Tibial nerve (tissue), 4 donors: ENCODE results near the gene SLC12A8. TPM values are rescaled to one million over a fixed set of nuclear protein-coding genes. Genes with fewer than 3 reads are reported as not detected.

Experiments
- DNase-seq, 2 donors: peaks; one replicate each; pipeline ENCODE4 v3.0.0-alpha.2; 2019; ENCODE audit warnings: low spot score in 2 of 2
- H3K27ac ChIP-seq, 4 donors: fragments of 200-600 bp; sonication (generic) in 3 of 4; one replicate each; pipeline ENCODE4 v1.5.1; 2017 to 2019; ENCODE audit warnings: mild to moderate bottlenecking in 1 of 4
- H3K27me3 ChIP-seq, 2 donors: fragments of 200-600 bp; sonication (generic) in 1 of 2; one replicate each; pipeline versions ENCODE4 v1.5.1 to v1.6.0; 2017 to 2019
- H3K36me3 ChIP-seq, 3 donors: fragments of 200-600 bp; sonication (generic); one replicate each; pipeline ENCODE4 v1.5.1; 2018 to 2019
- H3K4me1 ChIP-seq, 4 donors: fragments of 200-600 bp; sonication (generic) in 3 of 4; one replicate each; pipeline ENCODE4 v1.5.1; 2017 to 2019
- H3K4me3 ChIP-seq, 4 donors: fragments of 200-600 bp; sonication (generic) in 3 of 4; one replicate each; pipeline ENCODE4 v1.5.1; 2017 to 2019; ENCODE audit warnings: mild to moderate bottlenecking in 1 of 4, moderate library complexity in 1 of 4
- H3K9me3 ChIP-seq, 4 donors: fragments of 200-600 bp; sonication (generic) in 3 of 4; one replicate each; pipeline ENCODE4 v1.5.1; 2017 to 2019
- EP300 ChIP-seq, 2 donors: sonication (generic); formaldehyde crosslinking; IDR thresholded peaks; one replicate each; pipeline ENCODE4 v1.6.1; 2017; ENCODE audit warnings: antibody characterized with exemption in 2 of 2, mild to moderate bottlenecking in 1 of 2
- POLR2A ChIP-seq, 2 donors: fragments of 450-650 bp; IDR thresholded peaks; one replicate each; pipeline ENCODE4 v1.6.1; 2017; ENCODE audit warnings: antibody characterized with exemption in 2 of 2, mild to moderate bottlenecking in 2 of 2, moderate library complexity in 2 of 2
- WGBS, 2 donors: methylation state at CpG; one replicate each; pipeline ENCODE4 v1.1.5; 2018; 5-methylcytosine and 5-hydroxymethylcytosine counted together
- total RNA-seq, 4 donors: library from RNA; depleted of rRNA; stranded (reverse); fragments of >200 nt; gene quantifications; one replicate each; pipeline ENCODE4 v1.1.0, GENCODE V29; 2016
- TF ChIP-seq, protein P1 (sequence below), 5 experiments: fragments of 200-600 bp in 3 of 5; fragments of 450-650 bp in 2 of 5; sonication (generic) in 3 of 5; IDR thresholded peaks; one replicate each; pipeline ENCODE4 v1.5.1; 2016 to 2019; ENCODE audit warnings: antibody characterized with exemption in 5 of 5, mild to moderate bottlenecking in 3 of 5, moderate library complexity in 2 of 5

Gene SLC12A8
- total RNA-seq, 4 donors from 2014 or later: 0.42 to 1.5 (median 0.84) TPM

- Histone ChIP-seq H3K4me3 (no peak overlapping the region), H3K36me3 (no peaks in the 10 kb centered on the region), H3K9me3 (no peaks in the 10 kb centered on the region), H3K4me1 (no peaks in the 10 kb centered on the region), H3K27me3 (no peaks in the 10 kb centered on the region), H3K27ac (no peak overlapping the region)
- TF ChIP-seq EP300 (IDR thresholded peaks at IDR 0.05): no peak
- TF ChIP-seq, protein P1, sequence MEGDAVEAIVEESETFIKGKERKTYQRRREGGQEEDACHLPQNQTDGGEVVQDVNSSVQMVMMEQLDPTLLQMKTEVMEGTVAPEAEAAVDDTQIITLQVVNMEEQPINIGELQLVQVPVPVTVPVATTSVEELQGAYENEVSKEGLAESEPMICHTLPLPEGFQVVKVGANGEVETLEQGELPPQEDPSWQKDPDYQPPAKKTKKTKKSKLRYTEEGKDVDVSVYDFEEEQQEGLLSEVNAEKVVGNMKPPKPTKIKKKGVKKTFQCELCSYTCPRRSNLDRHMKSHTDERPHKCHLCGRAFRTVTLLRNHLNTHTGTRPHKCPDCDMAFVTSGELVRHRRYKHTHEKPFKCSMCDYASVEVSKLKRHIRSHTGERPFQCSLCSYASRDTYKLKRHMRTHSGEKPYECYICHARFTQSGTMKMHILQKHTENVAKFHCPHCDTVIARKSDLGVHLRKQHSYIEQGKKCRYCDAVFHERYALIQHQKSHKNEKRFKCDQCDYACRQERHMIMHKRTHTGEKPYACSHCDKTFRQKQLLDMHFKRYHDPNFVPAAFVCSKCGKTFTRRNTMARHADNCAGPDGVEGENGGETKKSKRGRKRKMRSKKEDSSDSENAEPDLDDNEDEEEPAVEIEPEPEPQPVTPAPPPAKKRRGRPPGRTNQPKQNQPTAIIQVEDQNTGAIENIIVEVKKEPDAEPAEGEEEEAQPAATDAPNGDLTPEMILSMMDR (IDR thresholded peaks at IDR 0.05): no peak
- no peak for TF ChIP-seq POLR2A (IDR thresholded peaks at IDR 0.05)
- no peak for DNase-seq
Measured at GRCh38 chr3:125203731-125204130, 8.8 kb downstream of the SLC12A8 start.

DNA sequence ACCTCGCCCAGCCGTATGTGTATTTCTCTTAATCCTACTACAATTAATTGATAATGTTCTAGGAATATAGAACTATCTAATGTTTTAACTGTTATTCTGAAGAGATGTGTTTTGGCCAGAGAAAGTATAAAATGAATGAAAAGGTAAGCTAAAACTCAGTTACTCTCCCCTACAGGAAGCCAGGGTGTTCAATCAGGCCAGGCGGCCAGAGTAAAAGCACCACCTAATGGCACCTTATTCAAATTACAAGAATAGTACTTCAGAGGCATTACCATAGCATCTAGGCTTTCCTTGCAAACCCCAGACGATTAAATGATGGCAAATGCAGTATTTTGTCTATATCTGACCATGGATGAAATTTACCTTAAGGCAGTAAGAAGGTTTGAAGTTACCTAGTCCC lies 10.4 kb downstream of the SLC12A8 start:
- no peaks in the 10 kb centered on the region for H3K9me3 ChIP-seq
- no peaks in the 10 kb centered on the region for H3K36me3 ChIP-seq
- TF ChIP-seq POLR2A (IDR thresholded peaks at IDR 0.05) (no peak), EP300 (IDR thresholded peaks at IDR 0.05) (no peak)
- TF ChIP-seq, protein P1 (IDR thresholded peaks at IDR 0.05): no peak
- no peak overlapping the region for H3K27ac ChIP-seq
- no peaks in the 10 kb centered on the region for H3K27me3 ChIP-seq
- no peak for DNase-seq
- WGBS, 2 donors: 74 to 84% methylated on average over 4 of the region's 4 CpGs
- no peak overlapping the region for H3K4me3 ChIP-seq
- H3K4me1 ChIP-seq: no peaks in the 10 kb centered on the region

DNA sequence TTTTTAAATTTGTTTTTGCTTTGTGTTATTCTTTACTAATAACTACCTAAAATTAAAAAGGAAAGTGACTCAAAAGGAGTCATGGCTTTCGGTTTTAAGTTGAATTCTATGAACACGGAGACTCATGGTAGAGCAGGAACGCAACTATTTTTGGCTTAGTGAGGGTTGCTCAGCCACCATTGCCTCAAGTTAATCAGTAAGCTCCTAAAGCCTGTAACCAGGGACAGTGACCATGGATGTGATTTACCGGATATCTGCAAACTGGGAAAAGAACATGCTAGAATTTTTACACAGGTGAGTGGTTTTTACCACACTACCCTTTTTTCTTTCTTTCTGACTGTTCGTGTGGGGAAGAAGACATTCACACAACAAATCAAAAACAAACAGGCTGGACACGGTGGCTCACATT lies 11.8 kb downstream of the SLC12A8 start:
- Histone ChIP-seq H3K27me3 (no peaks in the 10 kb centered on the region), H3K36me3 (no peaks in the 10 kb centered on the region), H3K9me3 (no peaks in the 10 kb centered on the region), H3K4me3 (no peak overlapping the region), H3K4me1 (no peaks in the 10 kb centered on the region), H3K27ac (no peak overlapping the region)
- no peak for DNase-seq
- 82 to 87% methylated on average over 6 of the region's 6 CpGs for WGBS, 2 donors
- TF ChIP-seq, protein P1 (IDR thresholded peaks at IDR 0.05): no peak
- TF ChIP-seq POLR2A (IDR thresholded peaks at IDR 0.05) (no peak), EP300 (IDR thresholded peaks at IDR 0.05) (no peak)

DNA sequence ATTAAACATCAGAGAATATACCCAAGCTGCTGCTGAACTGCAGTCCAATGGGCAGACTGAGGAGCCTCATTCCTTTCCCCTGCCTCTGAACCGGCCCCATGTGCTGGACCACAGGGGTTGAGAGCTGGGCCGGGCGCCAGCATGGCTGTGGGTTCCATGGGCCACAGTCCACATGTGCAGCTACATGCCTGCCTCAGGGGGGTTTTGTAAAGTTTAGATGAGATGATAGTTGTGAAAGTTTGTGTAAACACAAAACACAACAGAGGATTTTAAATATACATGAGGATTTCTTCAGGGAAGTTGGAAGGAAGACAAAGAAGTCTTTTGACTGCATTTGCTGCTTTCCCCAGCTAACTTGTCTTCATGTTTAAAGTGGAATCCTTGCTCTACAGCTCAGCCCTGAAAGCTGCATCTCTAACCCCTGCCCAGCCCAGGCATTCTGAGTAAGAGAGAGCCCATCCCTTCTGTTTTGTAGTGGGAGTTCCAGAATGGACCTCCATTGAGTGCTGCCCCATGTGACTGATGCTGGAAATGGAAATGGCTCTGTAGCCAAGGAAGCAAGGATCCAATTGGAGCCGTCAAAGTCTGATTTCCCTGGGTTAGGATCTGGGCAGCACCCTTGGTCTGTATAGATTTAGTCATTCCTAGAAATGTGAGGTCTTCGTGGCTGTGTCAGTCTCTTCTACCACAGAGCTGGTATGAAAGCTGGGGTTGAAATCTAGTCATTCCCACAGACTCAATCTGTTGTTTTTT lies 17.5 kb downstream of the SLC12A8 start:
- Histone ChIP-seq H3K27ac (no peak overlapping the region), H3K4me1 (peaks cover 0 to 6% (median 0%) of the 10 kb centered on the region in 4 donors), H3K9me3 (no peaks in the 10 kb centered on the region), H3K36me3 (no peaks in the 10 kb centered on the region), H3K27me3 (no peaks in the 10 kb centered on the region), H3K4me3 (no peak overlapping the region)
- no peak for DNase-seq
- TF ChIP-seq POLR2A (IDR thresholded peaks at IDR 0.05) (no peak), EP300 (IDR thresholded peaks at IDR 0.05) (no peak)
- TF ChIP-seq, protein P1 (IDR thresholded peaks at IDR 0.05): no peak
- 44 to 51% methylated on average over 5 of the region's 5 CpGs for WGBS, 2 donors

- TF ChIP-seq EP300 (IDR thresholded peaks at IDR 0.05): no peak
- TF ChIP-seq, protein P1 (IDR thresholded peaks at IDR 0.05): no peak
- no peak overlapping the region for H3K27ac ChIP-seq
- peaks cover 0 to 6% (median 0%) of the 10 kb centered on the region in 4 donors for H3K4me1 ChIP-seq
- no peaks in the 10 kb centered on the region for H3K9me3 ChIP-seq
- no peaks in the 10 kb centered on the region for H3K27me3 ChIP-seq
- no peak for DNase-seq
- no peaks in the 10 kb centered on the region for H3K36me3 ChIP-seq
- 86 to 91% methylated on average over 7 of the region's 7 CpGs for WGBS, 2 donors
- H3K4me3 ChIP-seq: no peak overlapping the region
Measured at GRCh38 chr3:125194061-125194848, 18.3 kb downstream of the SLC12A8 start.
